AG04449 (cell line): ENCODE data around the gene SYMPK.

Experiments
- CTCF ChIA-PET: fragments of 350-600 bp; formaldehyde crosslinking; extraction: SDS; loops from one replicate; lab custom pipeline; 2021; ENCODE audit warnings: antibody characterized with exemption; lab: Yijun Ruan, JAX
- POLR2A ChIA-PET: fragments of 400-600, 350-600 bp; formaldehyde crosslinking; extraction: SDS; loops from one replicate; lab custom pipeline; 2020; ENCODE audit warnings: antibody characterized with exemption, inconsistent platforms; lab: Yijun Ruan, JAX
- DNase-seq: peaks from one replicate; pipeline ENCODE4 v3.0.0-alpha.2; 2010; ENCODE audit warnings: low read depth, low spot score
- H3K4me3 ChIP-seq: 2 replicates; pipeline ENCODE4 v1.5.1; 2011; ENCODE audit warnings: low read depth, mild to moderate bottlenecking, control low read depth, low read length
- TF ChIP-seq, protein P1 (sequence below): IDR thresholded peaks from one replicate; pipeline ENCODE4 v1.5.1; 2011; ENCODE audit warnings: mild to moderate bottlenecking, moderate library complexity, low read length, control low read depth, inconsistent platforms; ENCODE audit not compliant: insufficient read depth; ENCODE audit errors: missing control alignments

The SYMPK gene

DNA sequence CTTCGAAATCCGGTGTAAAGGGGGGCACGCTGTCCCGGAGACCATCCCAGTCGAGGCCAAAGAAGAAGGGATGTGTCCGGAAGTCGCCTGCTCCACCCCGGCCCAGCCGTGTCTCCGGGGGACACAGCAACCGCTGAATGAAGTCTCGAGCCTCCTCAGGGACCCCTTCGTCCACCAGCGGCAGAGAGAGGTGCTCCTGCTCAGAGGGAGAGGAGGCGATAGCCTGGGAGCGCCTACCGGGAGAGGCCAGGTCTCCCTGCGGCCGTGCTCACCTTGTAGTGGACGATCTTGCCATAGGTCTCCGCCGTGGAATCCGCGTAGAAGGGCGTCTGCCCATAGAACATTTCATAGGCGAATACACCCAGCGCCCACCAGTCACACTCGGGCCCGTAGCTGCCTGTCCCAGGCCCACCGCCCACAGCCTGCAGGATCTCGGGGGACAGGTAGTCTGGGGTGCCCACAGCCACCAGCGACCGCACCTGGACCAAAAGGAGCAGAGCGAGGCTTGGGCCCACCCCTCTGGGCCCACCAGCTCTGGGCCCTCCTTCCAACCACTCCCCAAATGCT, 85.5 kb downstream of the SYMPK start:
- POLR2A ChIA-PET, result no interaction called here
- TF ChIP-seq, protein P1, sequence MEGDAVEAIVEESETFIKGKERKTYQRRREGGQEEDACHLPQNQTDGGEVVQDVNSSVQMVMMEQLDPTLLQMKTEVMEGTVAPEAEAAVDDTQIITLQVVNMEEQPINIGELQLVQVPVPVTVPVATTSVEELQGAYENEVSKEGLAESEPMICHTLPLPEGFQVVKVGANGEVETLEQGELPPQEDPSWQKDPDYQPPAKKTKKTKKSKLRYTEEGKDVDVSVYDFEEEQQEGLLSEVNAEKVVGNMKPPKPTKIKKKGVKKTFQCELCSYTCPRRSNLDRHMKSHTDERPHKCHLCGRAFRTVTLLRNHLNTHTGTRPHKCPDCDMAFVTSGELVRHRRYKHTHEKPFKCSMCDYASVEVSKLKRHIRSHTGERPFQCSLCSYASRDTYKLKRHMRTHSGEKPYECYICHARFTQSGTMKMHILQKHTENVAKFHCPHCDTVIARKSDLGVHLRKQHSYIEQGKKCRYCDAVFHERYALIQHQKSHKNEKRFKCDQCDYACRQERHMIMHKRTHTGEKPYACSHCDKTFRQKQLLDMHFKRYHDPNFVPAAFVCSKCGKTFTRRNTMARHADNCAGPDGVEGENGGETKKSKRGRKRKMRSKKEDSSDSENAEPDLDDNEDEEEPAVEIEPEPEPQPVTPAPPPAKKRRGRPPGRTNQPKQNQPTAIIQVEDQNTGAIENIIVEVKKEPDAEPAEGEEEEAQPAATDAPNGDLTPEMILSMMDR, result no peak
- no peak for DNase-seq
- CTCF ChIA-PET, result interaction anchor here (2.7 kb wide), 1 partner anchor 8 kb away, joined by 17 read pairs; the partner anchor contains the start of gene SIX5
- H3K4me3 ChIP-seq, result no peak overlapping the region

DNA sequence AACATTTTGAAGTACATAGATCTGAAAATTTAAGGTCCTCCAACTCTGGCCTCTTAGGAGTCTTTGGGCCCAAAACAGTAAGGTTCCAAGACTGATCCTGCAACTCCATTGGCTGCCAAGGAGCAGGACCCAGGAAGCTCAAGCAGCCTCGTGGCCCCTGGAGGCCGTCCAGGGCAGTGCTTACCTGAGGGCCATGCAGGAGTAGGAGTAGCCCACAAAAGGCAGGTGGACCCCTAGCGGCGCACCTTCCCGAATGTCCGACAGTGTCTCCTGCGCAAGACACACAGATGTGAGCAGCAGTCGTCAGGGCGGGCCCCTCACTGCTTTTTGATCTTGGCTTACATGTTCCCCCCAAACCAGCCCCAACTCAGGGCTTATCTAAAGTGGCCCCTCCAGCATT, 88.2 kb downstream of the SYMPK start:
- ChIA-PET CTCF (interaction anchor here (0.6 to 9.9 kb wide), 5 partner anchors 7 to 296 kb away, joined by 3 to 170 read pairs (median 19); partner anchors contain the start of gene DMPK), POLR2A (no interaction called here)
- no peak overlapping the region for H3K4me3 ChIP-seq
- TF ChIP-seq, protein P1, result no peak
- DNase-seq, result no peak

DNA sequence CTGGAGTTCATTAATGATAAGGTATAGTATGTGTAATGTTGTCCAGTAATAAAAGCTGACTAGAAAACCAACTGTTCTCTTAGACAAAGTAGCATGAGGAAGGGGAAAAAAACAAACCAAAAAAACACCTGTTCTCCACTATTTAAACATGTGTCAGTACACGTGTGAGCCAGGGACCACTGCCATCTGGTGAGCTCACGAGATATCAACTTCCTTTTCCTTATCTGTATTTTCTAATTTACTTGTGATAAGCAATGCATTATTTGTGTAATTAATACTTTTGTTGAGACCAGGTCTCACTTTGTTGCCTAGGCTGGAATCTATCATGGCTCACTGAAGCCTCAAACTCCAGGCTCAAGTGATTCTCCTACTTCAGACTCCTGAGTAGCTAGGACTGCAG, 89.6 kb downstream of the SYMPK start:
- TF ChIP-seq, protein P1, result no peak
- no peak overlapping the region for H3K4me3 ChIP-seq
- ChIA-PET POLR2A (interaction anchor here (1.8 kb wide), 1 partner anchor 9 kb away, joined by 11 read pairs; the partner anchor contains the start of gene DMPK), CTCF (interaction anchor here (0.6 to 9.9 kb wide), 5 partner anchors 9 to 622 kb away, joined by 3 to 170 read pairs (median 19); partner anchors contain the start of gene DMPK)
- DNase-seq, result no peak

DNA sequence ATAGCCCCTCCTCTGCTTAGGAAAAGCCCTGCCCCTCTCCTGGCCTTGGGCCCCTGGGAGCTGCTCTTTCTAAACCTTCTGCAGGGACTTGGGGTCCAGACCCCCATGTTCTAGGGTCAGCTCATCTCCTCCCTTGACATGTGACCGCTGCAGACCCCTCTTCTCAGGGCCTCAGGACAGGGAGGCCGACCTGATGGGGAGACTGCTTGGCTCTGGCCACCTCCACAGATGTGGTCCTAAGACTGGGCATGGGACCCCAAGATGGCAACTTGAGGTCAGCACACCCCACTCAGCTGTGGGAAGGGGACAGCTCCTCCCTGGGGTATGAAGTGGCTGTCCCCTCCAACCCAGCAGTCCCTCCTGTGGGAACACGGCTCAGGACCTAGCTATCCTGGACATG, 90.0 kb downstream of the SYMPK start:
- H3K4me3 ChIP-seq, result no peak overlapping the region
- CTCF ChIA-PET, result interaction anchor here (0.6 to 9.9 kb wide), 6 partner anchors 9 to 622 kb away, joined by 3 to 170 read pairs (median 12); partner anchors contain the start of gene DMPK
- POLR2A ChIA-PET, result interaction anchor here (1.0 to 6.2 kb wide), 3 partner anchors 9 to 27 kb away, joined by 3 to 65 read pairs (median 11); partner anchors contain the start of gene DMPK
- DNase-seq, result no peak
- TF ChIP-seq, protein P1, result no peak

DNA sequence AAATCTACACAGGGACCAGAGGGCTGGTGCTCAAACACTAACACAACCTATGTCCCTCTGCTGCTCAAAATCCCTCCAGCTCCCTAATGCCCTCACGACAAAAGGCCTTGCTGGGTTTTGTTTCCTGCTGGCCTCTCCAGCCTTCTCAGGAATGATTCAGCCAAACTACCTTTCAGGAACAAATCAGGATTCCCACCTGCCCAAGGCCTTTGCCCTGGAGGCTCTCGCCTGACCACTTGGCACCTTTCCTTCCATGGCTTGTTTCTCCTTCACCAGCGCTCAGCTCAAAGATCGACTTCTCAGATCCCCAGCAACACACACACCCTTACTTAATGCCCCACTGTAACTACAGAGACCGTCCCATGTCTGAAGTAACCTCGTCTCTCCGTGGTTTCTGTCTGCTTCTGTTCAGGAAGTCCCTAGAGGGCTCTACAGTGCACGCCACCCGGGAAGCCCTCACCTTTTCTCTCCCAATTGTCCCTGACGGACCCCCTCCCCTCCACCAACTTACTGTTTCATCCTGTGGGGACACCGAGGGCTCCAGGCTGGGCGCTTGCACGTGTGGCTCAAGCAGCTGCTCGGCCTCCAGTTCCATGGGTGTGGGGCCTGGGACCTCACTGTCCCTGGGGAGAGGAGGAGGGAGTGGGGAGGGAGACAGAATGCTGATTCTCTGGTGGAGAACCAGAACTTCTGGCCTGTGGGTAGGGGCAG, 90.7 kb downstream of the SYMPK start:
- no peak overlapping the region for H3K4me3 ChIP-seq
- ChIA-PET CTCF (interaction anchor here (1.0 to 9.9 kb wide), 4 partner anchors 10 to 45 kb away, joined by 3 to 170 read pairs (median 20); partner anchors contain the start of gene DMPK), POLR2A (interaction anchor here (1.0 to 6.2 kb wide), 2 partner anchors 10 to 27 kb away, joined by 3 to 65 read pairs; partner anchors contain the start of gene DMPK)
- TF ChIP-seq, protein P1, result no peak
- no peak for DNase-seq
